ENCODE data around the gene MRPS31. TPM values are rescaled to one million over a fixed set of nuclear protein-coding genes. Genes with fewer than 3 reads are reported as not detected.

MRPS31 gene
- total RNA-seq, 1 donor from 2014 or later: 31.3 TPM

DNA sequence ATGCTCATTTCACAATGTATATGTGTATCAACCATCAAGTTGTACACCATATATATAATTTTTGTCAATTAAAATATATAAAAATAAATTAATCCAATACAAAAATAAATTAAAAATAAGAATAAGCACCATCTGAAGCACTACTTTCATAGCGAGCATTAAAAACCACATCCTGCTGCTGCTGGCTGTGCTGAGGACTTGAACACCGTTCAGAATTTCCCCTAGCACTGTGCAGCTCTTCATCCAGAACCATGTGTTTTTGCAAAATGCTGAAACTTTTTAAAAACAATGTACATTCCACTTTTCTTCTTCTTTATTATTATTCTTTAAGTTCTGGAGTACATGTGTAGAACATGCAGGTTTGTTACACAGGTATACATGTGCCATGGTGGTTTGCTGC lies 64.6 kb downstream of the MRPS31 start:
- TF ChIP-seq, protein P1, sequence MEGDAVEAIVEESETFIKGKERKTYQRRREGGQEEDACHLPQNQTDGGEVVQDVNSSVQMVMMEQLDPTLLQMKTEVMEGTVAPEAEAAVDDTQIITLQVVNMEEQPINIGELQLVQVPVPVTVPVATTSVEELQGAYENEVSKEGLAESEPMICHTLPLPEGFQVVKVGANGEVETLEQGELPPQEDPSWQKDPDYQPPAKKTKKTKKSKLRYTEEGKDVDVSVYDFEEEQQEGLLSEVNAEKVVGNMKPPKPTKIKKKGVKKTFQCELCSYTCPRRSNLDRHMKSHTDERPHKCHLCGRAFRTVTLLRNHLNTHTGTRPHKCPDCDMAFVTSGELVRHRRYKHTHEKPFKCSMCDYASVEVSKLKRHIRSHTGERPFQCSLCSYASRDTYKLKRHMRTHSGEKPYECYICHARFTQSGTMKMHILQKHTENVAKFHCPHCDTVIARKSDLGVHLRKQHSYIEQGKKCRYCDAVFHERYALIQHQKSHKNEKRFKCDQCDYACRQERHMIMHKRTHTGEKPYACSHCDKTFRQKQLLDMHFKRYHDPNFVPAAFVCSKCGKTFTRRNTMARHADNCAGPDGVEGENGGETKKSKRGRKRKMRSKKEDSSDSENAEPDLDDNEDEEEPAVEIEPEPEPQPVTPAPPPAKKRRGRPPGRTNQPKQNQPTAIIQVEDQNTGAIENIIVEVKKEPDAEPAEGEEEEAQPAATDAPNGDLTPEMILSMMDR (IDR thresholded peaks at IDR 0.05; ENCODE audit: unreplicated experiment): no peak
- Mint-ChIP-seq H3K4me3 (no peak overlapping the region), H3K27me3 (ENCODE audit: low read depth) (no peaks in the 10 kb centered on the region), H3K27ac (no peak overlapping the region), H3K9me3 (peaks cover 45% of the 10 kb centered on the region), H3K4me1 (no peaks in the 10 kb centered on the region), H3K36me3 (peaks cover 25% of the 10 kb centered on the region)
- no peak for DNase-seq (ENCODE audit: low spot score in 2 of 2, unreplicated experiment in 2 of 2)

DNA sequence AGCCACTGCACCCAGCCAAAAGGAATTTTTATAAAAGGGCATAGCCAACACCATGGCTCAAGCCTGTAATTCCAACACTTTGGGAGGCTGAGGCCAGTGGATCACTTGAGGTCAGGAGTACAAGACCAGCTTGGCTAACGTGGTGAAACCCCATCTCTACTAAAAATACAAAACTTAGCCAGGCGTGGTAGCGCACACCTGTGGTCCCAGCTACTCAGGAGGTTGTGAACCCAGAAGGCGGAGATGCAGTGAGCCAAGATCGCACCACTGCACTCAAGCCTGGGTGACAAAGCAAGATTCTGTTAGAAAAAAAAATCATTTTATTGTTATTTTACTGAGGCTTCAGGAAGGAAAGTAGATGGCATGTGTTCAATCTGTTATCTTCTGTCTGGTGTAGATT lies 73.3 kb downstream of the MRPS31 start:
- no peak overlapping the region for H3K4me3 Mint-ChIP-seq
- no peaks in the 10 kb centered on the region for H3K9me3 Mint-ChIP-seq
- no peaks in the 10 kb centered on the region for H3K36me3 Mint-ChIP-seq
- DNase-seq (ENCODE audit: low spot score in 2 of 2, unreplicated experiment in 2 of 2): no peak
- no peaks in the 10 kb centered on the region for H3K4me1 Mint-ChIP-seq
- H3K27me3 Mint-ChIP-seq (ENCODE audit: low read depth): no peaks in the 10 kb centered on the region
- no peak overlapping the region for H3K27ac Mint-ChIP-seq
- TF ChIP-seq, protein P1 (IDR thresholded peaks at IDR 0.05; ENCODE audit: unreplicated experiment): no peak

DNA sequence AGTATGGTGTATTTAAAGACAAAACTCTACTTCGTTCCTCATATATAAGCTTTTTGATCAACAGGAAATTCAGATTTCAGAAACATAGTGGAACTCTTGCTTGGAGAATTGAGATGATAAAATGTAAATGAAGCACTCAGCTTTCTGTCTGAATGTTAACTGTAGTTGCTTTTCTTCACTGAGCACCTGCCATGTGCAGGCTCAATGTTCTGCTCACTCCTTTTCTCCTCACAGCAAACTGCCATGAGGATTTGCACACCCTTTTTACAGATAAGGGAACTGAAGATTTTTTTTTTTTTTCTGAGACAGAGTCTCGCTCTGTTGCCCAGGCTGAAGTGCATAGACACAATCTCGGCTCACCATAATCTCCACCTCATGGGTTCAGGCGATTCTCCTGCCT lies 76.6 kb downstream of the MRPS31 start:
- no peak overlapping the region for H3K27ac Mint-ChIP-seq
- TF ChIP-seq, protein P1 (IDR thresholded peaks at IDR 0.05; ENCODE audit: unreplicated experiment): no peak
- no peaks in the 10 kb centered on the region for H3K4me1 Mint-ChIP-seq
- H3K9me3 Mint-ChIP-seq: no peaks in the 10 kb centered on the region
- H3K27me3 Mint-ChIP-seq (ENCODE audit: low read depth): no peaks in the 10 kb centered on the region
- DNase-seq (ENCODE audit: low spot score in 2 of 2, unreplicated experiment in 2 of 2): no peak
- H3K36me3 Mint-ChIP-seq: peaks cover 2% of the 10 kb centered on the region
- H3K4me3 Mint-ChIP-seq: no peak overlapping the region

DNA sequence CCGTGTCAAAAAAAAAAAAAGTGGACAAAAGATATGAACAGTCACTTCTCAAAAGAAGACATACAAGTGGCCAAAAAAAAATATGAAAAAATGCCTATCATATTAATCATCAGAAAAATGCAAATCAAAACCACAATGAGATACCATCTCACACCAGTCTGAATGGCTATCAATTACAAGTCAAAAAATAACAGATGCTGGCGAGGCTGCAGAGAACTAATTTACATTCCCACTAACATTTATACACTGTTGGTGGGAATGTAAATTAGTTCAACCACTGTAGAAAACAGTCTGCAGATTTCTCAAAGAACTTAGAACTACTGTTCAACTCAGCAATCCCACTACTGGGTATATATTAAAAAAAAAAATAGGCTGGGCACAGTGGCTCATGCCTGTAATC lies 78.0 kb downstream of the MRPS31 start:
- no peaks in the 10 kb centered on the region for H3K4me1 Mint-ChIP-seq
- TF ChIP-seq, protein P1 (IDR thresholded peaks at IDR 0.05; ENCODE audit: unreplicated experiment): no peak
- H3K9me3 Mint-ChIP-seq: no peaks in the 10 kb centered on the region
- no peak overlapping the region for H3K27ac Mint-ChIP-seq
- no peaks in the 10 kb centered on the region for H3K27me3 Mint-ChIP-seq (ENCODE audit: low read depth)
- peaks cover 2% of the 10 kb centered on the region for H3K36me3 Mint-ChIP-seq
- H3K4me3 Mint-ChIP-seq: no peak overlapping the region
- DNase-seq (ENCODE audit: low spot score in 2 of 2, unreplicated experiment in 2 of 2): no peak

- Mint-ChIP-seq H3K27me3 (ENCODE audit: low read depth) (no peaks in the 10 kb centered on the region), H3K4me1 (no peaks in the 10 kb centered on the region), H3K36me3 (peaks cover 2% of the 10 kb centered on the region), H3K4me3 (no peak overlapping the region), H3K27ac (no peak overlapping the region), H3K9me3 (no peaks in the 10 kb centered on the region)
- TF ChIP-seq, protein P1 (IDR thresholded peaks at IDR 0.05; ENCODE audit: unreplicated experiment): no peak
- DNase-seq (ENCODE audit: low spot score in 2 of 2, unreplicated experiment in 2 of 2): no peak
Observed at GRCh38 chr13:40688781-40689180, 82.2 kb downstream of the MRPS31 start.
